PC-9 (cell line): ENCODE measurements around the gene ERN1. TPM values are rescaled to one million over a fixed set of nuclear protein-coding genes. Genes with fewer than 3 reads are reported as not detected.
A peak's percentile ranks its signal among the peaks of the same experiment; 100 is the strongest.

Experiments
- BruUV-seq: library from RNA; stranded (reverse); fragments of 400-500 nt; replicated peaks from 2 replicates; lab custom pipeline; 2021; lab: Mats Ljungman, UMichigan
- CTCF ChIA-PET: fragments of 300-600 bp; sonication (Branson Sonifier 250); formaldehyde crosslinking; loops from one replicate; lab custom pipeline; 2022; ENCODE audit warnings: antibody characterized with exemption; lab: Charles Lee
- POLR2A ChIA-PET: fragments of 300-600 bp; sonication (Branson Sonifier 250); formaldehyde crosslinking; loops from one replicate; lab custom pipeline; 2022; ENCODE audit warnings: antibody characterized with exemption; ENCODE audit not compliant: unreplicated experiment; lab: Charles Lee
- DNase-seq, 2 experiments: peaks; one replicate each; pipeline versions ENCODE4 v3.0.0 to v3.0.0-alpha.2; 2015 to 2022; ENCODE audit warnings: mixed read lengths in 1 of 2
- H2AFZ ChIP-seq: fragments of 200-600 bp; sonication (generic); 2 replicates; pipeline ENCODE4 v1.8.1; 2017; ENCODE audit warnings: antibody characterized with exemption
- H3F3A ChIP-seq: fragments of 200-600 bp; sonication (generic); 2 replicates; pipeline ENCODE4 v1.8.1; 2017; ENCODE audit warnings: antibody characterized with exemption, mild to moderate bottlenecking, low read depth; ENCODE audit not compliant: insufficient read depth
- H3K27ac ChIP-seq: fragments of 200-600 bp; sonication (generic); 2 replicates; pipeline ENCODE4 v1.6.1; 2016; ENCODE audit warnings: mixed run types
- H3K27me3 ChIP-seq: fragments of 200-600 bp; sonication (generic); 2 replicates; pipeline ENCODE4 v1.6.1; 2016; ENCODE audit warnings: low read depth, mixed run types; ENCODE audit not compliant: insufficient read depth
- H3K36me3 ChIP-seq: fragments of 200-600 bp; sonication (generic); 2 replicates; pipeline ENCODE4 v1.6.1; 2016; ENCODE audit warnings: low read depth, mixed run types
- H3K4me1 ChIP-seq: fragments of 200-600 bp; sonication (generic); replicated peaks from 2 replicates; pipeline ENCODE4 v1.6.1; 2016; ENCODE audit warnings: mixed run types; ENCODE audit not compliant: insufficient read depth
- H3K4me2 ChIP-seq: fragments of 200-600 bp; sonication (generic); 2 replicates; pipeline ENCODE4 v1.6.1; 2017; ENCODE audit warnings: mixed run types
- H3K4me3 ChIP-seq: fragments of 200-600 bp; sonication (generic); 2 replicates; pipeline ENCODE4 v1.6.1; 2016; ENCODE audit warnings: mixed run types
- H3K79me2 ChIP-seq: fragments of 200-600 bp; sonication (generic); 2 replicates; pipeline ENCODE4 v1.6.1; 2017; ENCODE audit warnings: low read depth, mixed run types
- H3K9me2 ChIP-seq: fragments of 200-600 bp; sonication (generic); 2 replicates; pipeline ENCODE4 v1.8.1; 2017; ENCODE audit warnings: mild to moderate bottlenecking; ENCODE audit not compliant: insufficient read depth
- H3K9me3 ChIP-seq: fragments of 200-600 bp; sonication (generic); 2 replicates; pipeline ENCODE4 v1.8.1; 2016; ENCODE audit warnings: low read depth; ENCODE audit not compliant: insufficient read depth
- H4K20me1 ChIP-seq: fragments of 200-600 bp; sonication (generic); 2 replicates; pipeline ENCODE4 v1.8.1; 2017; ENCODE audit not compliant: insufficient read depth
- EZH2 ChIP-seq: fragments of 200-600 bp; sonication (generic); IDR thresholded peaks from 2 replicates; pipeline ENCODE4 v1.8.0; 2017; ENCODE audit warnings: antibody characterized with exemption, low read depth
- intact Hi-C: fragments of 100-400 bp; cut with micrococcal nuclease; formaldehyde crosslinking; loops from one replicate; pipeline ENCODE4 v1.10.0; 2022; ENCODE audit not compliant: unreplicated experiment
- total RNA-seq: library from RNA; stranded (reverse); gene quantifications from 2 replicates; pipeline ENCODE4 v1.2.3, GENCODE V29; 2021
- TF ChIP-seq, protein P1 (sequence below): fragments of 200-600 bp; sonication (generic); conservative IDR thresholded peaks from 2 replicates; pipeline ENCODE4 v1.6.1; 2017; ENCODE audit warnings: mixed run types, antibody characterized with exemption, mild to moderate bottlenecking, moderate library complexity

The ERN1 gene
- total RNA-seq, 1 experiment from 2014 or later, result 9.2 TPM

DNA sequence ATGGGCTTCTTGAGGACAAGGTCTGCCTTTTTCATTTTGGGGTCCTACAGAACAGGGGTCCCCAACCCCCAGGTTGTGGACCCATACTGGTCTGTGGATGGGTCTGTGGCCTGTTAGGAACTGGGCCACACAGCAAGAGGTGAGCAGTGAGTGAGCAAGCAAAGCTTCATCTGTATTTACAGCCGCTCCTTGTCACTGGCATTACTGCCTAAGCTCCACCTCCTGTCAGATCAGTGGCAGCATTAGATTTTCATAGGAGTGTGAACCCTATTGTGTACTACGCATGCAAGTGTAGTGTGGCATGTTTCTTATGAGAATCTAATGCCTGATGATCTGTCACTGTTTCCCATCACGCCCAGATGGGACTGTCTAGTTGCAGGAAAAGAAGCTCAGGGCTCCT lies 33.9 kb downstream of the ERN1 start:
- Histone ChIP-seq H3K4me2 (peak overlapping the region; percentile 32), H3K4me1 (peaks cover 39% of the 10 kb centered on the region), H3K4me3 (no peak overlapping the region), H3K79me2 (peaks cover 16% of the 10 kb centered on the region), H4K20me1 (no peaks in the 10 kb centered on the region), H3F3A (peaks cover 30% of the 10 kb centered on the region), H2AFZ (no peak overlapping the region), H3K27ac (peak overlapping the region; percentile 64), H3K9me2 (no peaks in the 10 kb centered on the region), H3K36me3 (peaks cover 17% of the 10 kb centered on the region), H3K9me3 (no peaks in the 10 kb centered on the region), H3K27me3 (no peaks in the 10 kb centered on the region)
- no TSS peak for BruUV-seq
- ChIA-PET POLR2A (no interaction called here), CTCF (no interaction called here)
- intact Hi-C loops, result no loop called here
- DNase-seq, result no peak
- no peak for TF ChIP-seq EZH2
- TF ChIP-seq, protein P1, sequence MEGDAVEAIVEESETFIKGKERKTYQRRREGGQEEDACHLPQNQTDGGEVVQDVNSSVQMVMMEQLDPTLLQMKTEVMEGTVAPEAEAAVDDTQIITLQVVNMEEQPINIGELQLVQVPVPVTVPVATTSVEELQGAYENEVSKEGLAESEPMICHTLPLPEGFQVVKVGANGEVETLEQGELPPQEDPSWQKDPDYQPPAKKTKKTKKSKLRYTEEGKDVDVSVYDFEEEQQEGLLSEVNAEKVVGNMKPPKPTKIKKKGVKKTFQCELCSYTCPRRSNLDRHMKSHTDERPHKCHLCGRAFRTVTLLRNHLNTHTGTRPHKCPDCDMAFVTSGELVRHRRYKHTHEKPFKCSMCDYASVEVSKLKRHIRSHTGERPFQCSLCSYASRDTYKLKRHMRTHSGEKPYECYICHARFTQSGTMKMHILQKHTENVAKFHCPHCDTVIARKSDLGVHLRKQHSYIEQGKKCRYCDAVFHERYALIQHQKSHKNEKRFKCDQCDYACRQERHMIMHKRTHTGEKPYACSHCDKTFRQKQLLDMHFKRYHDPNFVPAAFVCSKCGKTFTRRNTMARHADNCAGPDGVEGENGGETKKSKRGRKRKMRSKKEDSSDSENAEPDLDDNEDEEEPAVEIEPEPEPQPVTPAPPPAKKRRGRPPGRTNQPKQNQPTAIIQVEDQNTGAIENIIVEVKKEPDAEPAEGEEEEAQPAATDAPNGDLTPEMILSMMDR, result no peak

DNA sequence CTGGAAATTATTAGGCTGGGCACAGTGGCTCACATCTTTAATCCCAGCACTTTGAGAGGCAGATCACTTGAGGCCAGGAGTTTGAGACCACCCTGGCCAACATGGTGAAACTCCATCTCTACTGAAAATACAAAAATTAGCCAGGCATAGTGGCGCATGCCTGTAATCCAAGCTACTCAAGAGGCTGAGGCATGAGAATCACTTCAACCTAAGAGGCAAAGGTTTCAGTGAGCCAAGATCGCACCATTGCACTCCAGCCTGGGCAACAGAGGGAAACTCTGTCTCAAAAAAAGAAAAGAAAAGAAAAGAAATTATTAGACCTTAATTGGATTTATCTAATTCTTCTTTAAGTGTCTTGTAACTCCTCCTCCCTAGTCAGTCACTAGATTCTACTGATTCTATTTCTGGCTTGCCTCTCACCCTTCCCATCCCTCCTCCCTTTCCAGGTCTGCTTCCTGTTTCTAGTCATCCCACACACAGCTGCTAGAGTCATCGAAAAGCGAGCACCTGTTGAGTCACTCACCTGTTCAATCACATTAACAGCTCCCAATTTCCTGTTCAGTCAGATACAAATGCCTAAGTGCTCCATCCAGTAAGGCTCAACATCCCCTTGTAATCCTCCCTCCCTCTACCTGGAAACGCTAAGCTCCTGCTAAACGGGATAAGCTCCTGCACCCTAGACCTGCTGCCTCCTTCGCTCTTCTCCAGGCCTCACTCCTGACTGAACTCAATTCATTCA lies 34.6 kb downstream of the ERN1 start:
- peak overlapping the region; percentile 32 for H3K4me2 ChIP-seq
- H3K27ac ChIP-seq, result peak overlapping the region; percentile 64
- peaks cover 15% of the 10 kb centered on the region; the same call in 1 of the 2 replicates for H3K79me2 ChIP-seq
- CTCF ChIA-PET, result interaction anchor here (0.6 kb wide), 1 partner anchor 212 kb away, joined by 14 read pairs; no protein-coding TSS in a partner anchor
- POLR2A ChIA-PET, result interaction anchor here (0.6 kb wide), 1 partner anchor 160 kb away, joined by 6 read pairs; no protein-coding TSS in a partner anchor
- H3K27me3 ChIP-seq, result no peaks in the 10 kb centered on the region
- TF ChIP-seq, protein P1, result no peak
- no peak for TF ChIP-seq EZH2
- H3K4me3 ChIP-seq, result no peak overlapping the region
- peak in 1 of 2 experiments; percentile 87 for DNase-seq
- H3K4me1 ChIP-seq, result peaks cover 39% of the 10 kb centered on the region
- no peaks in the 10 kb centered on the region for H4K20me1 ChIP-seq
- no peak overlapping the region for H2AFZ ChIP-seq
- intact Hi-C loops, result no loop called here
- no peaks in the 10 kb centered on the region for H3K9me3 ChIP-seq
- no peaks in the 10 kb centered on the region for H3K9me2 ChIP-seq
- peaks cover 30% of the 10 kb centered on the region for H3F3A ChIP-seq
- peaks cover 17% of the 10 kb centered on the region for H3K36me3 ChIP-seq
- no TSS peak for BruUV-seq

DNA sequence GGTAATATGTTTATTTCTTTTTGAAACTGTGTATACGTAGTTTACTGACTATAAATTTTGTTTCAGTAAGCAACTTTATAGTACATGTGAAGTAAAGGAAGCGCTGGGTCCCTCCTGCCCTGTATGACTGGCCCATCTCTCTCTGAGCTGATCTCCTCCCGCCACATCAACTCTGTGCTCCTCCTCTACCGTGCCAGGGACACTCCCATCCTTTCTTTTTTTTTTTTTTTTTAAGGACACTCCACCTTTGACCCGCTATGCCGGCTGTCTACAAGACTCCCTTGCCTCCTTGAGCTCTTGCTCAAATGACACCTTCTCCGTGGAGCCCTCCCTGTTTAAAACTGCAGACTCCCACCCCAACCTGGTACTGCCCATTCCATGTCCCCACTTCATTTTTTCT lies 35.5 kb downstream of the ERN1 start:
- H3K4me3 ChIP-seq, result no peak overlapping the region
- peak overlapping the region; percentile 64; the same call in 1 of the 2 replicates for H3K27ac ChIP-seq
- TF ChIP-seq, protein P1, result no peak
- TF ChIP-seq EZH2, result no peak
- DNase-seq, result no peak
- POLR2A ChIA-PET, result no interaction called here
- H3K79me2 ChIP-seq, result peaks cover 20% of the 10 kb centered on the region; the same call in 1 of the 2 replicates
- no peaks in the 10 kb centered on the region for H4K20me1 ChIP-seq
- CTCF ChIA-PET, result interaction anchor here (0.5 to 0.6 kb wide), 2 partner anchors 186 to 211 kb away, joined by 4 to 14 read pairs; no protein-coding TSS in a partner anchor
- peaks cover 40% of the 10 kb centered on the region for H3K4me1 ChIP-seq
- intact Hi-C loops, result no loop called here
- peaks cover 30% of the 10 kb centered on the region for H3F3A ChIP-seq
- H3K4me2 ChIP-seq, result no peak overlapping the region
- no peak overlapping the region for H2AFZ ChIP-seq
- no peaks in the 10 kb centered on the region for H3K9me2 ChIP-seq
- H3K36me3 ChIP-seq, result peaks cover 17% of the 10 kb centered on the region
- BruUV-seq, result no TSS peak
- no peaks in the 10 kb centered on the region for H3K27me3 ChIP-seq
- no peaks in the 10 kb centered on the region for H3K9me3 ChIP-seq
